PC-9 (cell line): ENCODE data around the gene POT1. TPM values are rescaled to one million over a fixed set of nuclear protein-coding genes. Genes with fewer than 3 reads are reported as not detected.

Source experiments
- BruUV-seq: library from RNA; stranded (reverse); fragments of 400-500 nt; replicated peaks from 2 replicates; lab custom pipeline; 2021; lab: Mats Ljungman, UMichigan
- CTCF ChIA-PET: fragments of 300-600 bp; sonication (Branson Sonifier 250); formaldehyde crosslinking; loops from one replicate; lab custom pipeline; 2022; ENCODE audit warnings: antibody characterized with exemption; lab: Charles Lee
- POLR2A ChIA-PET: fragments of 300-600 bp; sonication (Branson Sonifier 250); formaldehyde crosslinking; loops from one replicate; lab custom pipeline; 2022; ENCODE audit warnings: antibody characterized with exemption; ENCODE audit not compliant: unreplicated experiment; lab: Charles Lee
- DNase-seq, 2 experiments: peaks; one replicate each; pipeline versions ENCODE4 v3.0.0 to v3.0.0-alpha.2; 2015 to 2022; ENCODE audit warnings: mixed read lengths in 1 of 2
- H2AFZ ChIP-seq: fragments of 200-600 bp; sonication (generic); 2 replicates; pipeline ENCODE4 v1.8.1; 2017; ENCODE audit warnings: antibody characterized with exemption
- H3F3A ChIP-seq: fragments of 200-600 bp; sonication (generic); 2 replicates; pipeline ENCODE4 v1.8.1; 2017; ENCODE audit warnings: antibody characterized with exemption, mild to moderate bottlenecking, low read depth; ENCODE audit not compliant: insufficient read depth
- H3K27ac ChIP-seq: fragments of 200-600 bp; sonication (generic); 2 replicates; pipeline ENCODE4 v1.6.1; 2016; ENCODE audit warnings: mixed run types
- H3K27me3 ChIP-seq: fragments of 200-600 bp; sonication (generic); 2 replicates; pipeline ENCODE4 v1.6.1; 2016; ENCODE audit warnings: low read depth, mixed run types; ENCODE audit not compliant: insufficient read depth
- H3K36me3 ChIP-seq: fragments of 200-600 bp; sonication (generic); 2 replicates; pipeline ENCODE4 v1.6.1; 2016; ENCODE audit warnings: low read depth, mixed run types
- H3K4me1 ChIP-seq: fragments of 200-600 bp; sonication (generic); replicated peaks from 2 replicates; pipeline ENCODE4 v1.6.1; 2016; ENCODE audit warnings: mixed run types; ENCODE audit not compliant: insufficient read depth
- H3K4me2 ChIP-seq: fragments of 200-600 bp; sonication (generic); 2 replicates; pipeline ENCODE4 v1.6.1; 2017; ENCODE audit warnings: mixed run types
- H3K4me3 ChIP-seq: fragments of 200-600 bp; sonication (generic); 2 replicates; pipeline ENCODE4 v1.6.1; 2016; ENCODE audit warnings: mixed run types
- H3K79me2 ChIP-seq: fragments of 200-600 bp; sonication (generic); 2 replicates; pipeline ENCODE4 v1.6.1; 2017; ENCODE audit warnings: low read depth, mixed run types
- H3K9me2 ChIP-seq: fragments of 200-600 bp; sonication (generic); 2 replicates; pipeline ENCODE4 v1.8.1; 2017; ENCODE audit warnings: mild to moderate bottlenecking; ENCODE audit not compliant: insufficient read depth
- H3K9me3 ChIP-seq: fragments of 200-600 bp; sonication (generic); 2 replicates; pipeline ENCODE4 v1.8.1; 2016; ENCODE audit warnings: low read depth; ENCODE audit not compliant: insufficient read depth
- H4K20me1 ChIP-seq: fragments of 200-600 bp; sonication (generic); 2 replicates; pipeline ENCODE4 v1.8.1; 2017; ENCODE audit not compliant: insufficient read depth
- CTCF ChIP-seq: fragments of 200-600 bp; sonication (generic); conservative IDR thresholded peaks from 2 replicates; pipeline ENCODE4 v1.6.1; 2017; ENCODE audit warnings: mixed run types, antibody characterized with exemption, mild to moderate bottlenecking, moderate library complexity
- EZH2 ChIP-seq: fragments of 200-600 bp; sonication (generic); IDR thresholded peaks from 2 replicates; pipeline ENCODE4 v1.8.0; 2017; ENCODE audit warnings: antibody characterized with exemption, low read depth
- intact Hi-C: fragments of 100-400 bp; cut with micrococcal nuclease; formaldehyde crosslinking; loops from one replicate; pipeline ENCODE4 v1.10.0; 2022; ENCODE audit not compliant: unreplicated experiment
- total RNA-seq: library from RNA; stranded (reverse); gene quantifications from 2 replicates; pipeline ENCODE4 v1.2.3, GENCODE V29; 2021

POT1 gene
- total RNA-seq, 1 experiment from 2014 or later: 46.9 TPM

- no TSS peak for BruUV-seq
- intact Hi-C loops: no loop called here
- CTCF ChIA-PET: no interaction called here
These were observed 5.2 kb upstream of the POT1 start for GRCh38 chr7:124934841-124935240.

GRCh38 chr7:124930655-124931597, 1.3 kb upstream of the POT1 start:
- intact Hi-C loops: no loop called here
- H3K27me3 ChIP-seq: no peaks in the 10 kb centered on the region

More at GRCh38 chr7:124934841-124935240, 5.2 kb upstream of the POT1 start:
- POLR2A ChIA-PET: no interaction called here
- DNase-seq: no peak
- no peaks in the 10 kb centered on the region for H3F3A ChIP-seq
- H3K36me3 ChIP-seq: no peaks in the 10 kb centered on the region
- no peaks in the 10 kb centered on the region for H3K9me2 ChIP-seq
- no peaks in the 10 kb centered on the region for H4K20me1 ChIP-seq
- no peak for TF ChIP-seq EZH2
- TF ChIP-seq CTCF: no peak
- H3K9me3 ChIP-seq: no peaks in the 10 kb centered on the region
- no peak overlapping the region for H3K4me2 ChIP-seq
- H3K4me1 ChIP-seq: no peaks in the 10 kb centered on the region
- no peaks in the 10 kb centered on the region for H3K79me2 ChIP-seq
- no peak overlapping the region for H3K27ac ChIP-seq
- no peaks in the 10 kb centered on the region for H3K27me3 ChIP-seq
- no peak overlapping the region for H3K4me3 ChIP-seq
- no peak overlapping the region for H2AFZ ChIP-seq

GRCh38 chr7:124930173-124930623, 573 bp upstream of the POT1 start:
- CTCF ChIA-PET: no interaction called here
- H3K36me3 ChIP-seq: no peaks in the 10 kb centered on the region
- peaks cover 34% of the 10 kb centered on the region for H3K79me2 ChIP-seq
- H3K27ac ChIP-seq: peak overlapping the region; percentile 60
- H3K4me1 ChIP-seq: peaks cover 9% of the 10 kb centered on the region
- POLR2A ChIA-PET: interaction anchor here (0.5 to 0.7 kb wide), 5 partner anchors 21 to 114 kb away, joined by 3 to 6 read pairs (median 5); no protein-coding TSS in a partner anchor
- H3F3A ChIP-seq: no peaks in the 10 kb centered on the region
- TF ChIP-seq CTCF (no peak), EZH2 (no peak)
- intact Hi-C loops: no loop called here
- H3K4me2 ChIP-seq: peak overlapping the region; percentile 77
- peak overlapping the region; percentile 73; the same call in 1 of the 2 replicates for H3K4me3 ChIP-seq
- no peaks in the 10 kb centered on the region for H3K27me3 ChIP-seq
- no TSS peak for BruUV-seq
- H2AFZ ChIP-seq: peak overlapping the region; percentile 76
- H4K20me1 ChIP-seq: no peaks in the 10 kb centered on the region
- no peaks in the 10 kb centered on the region; the same call in 1 of the 2 replicates for H3K9me2 ChIP-seq
- no peak for DNase-seq
- H3K9me3 ChIP-seq: no peaks in the 10 kb centered on the region

More at GRCh38 chr7:124930655-124931597, 1.3 kb upstream of the POT1 start:
- TSS peak; percentile 81 for BruUV-seq
- no peak overlapping the region for H3K4me2 ChIP-seq
- H3K4me1 ChIP-seq: peaks cover 9% of the 10 kb centered on the region
- ChIA-PET POLR2A (interaction anchor here (0.7 kb wide), 1 partner anchor 110 kb away, joined by 5 read pairs; no protein-coding TSS in a partner anchor), CTCF (no interaction called here)
- no peaks in the 10 kb centered on the region for H3F3A ChIP-seq
- no peak overlapping the region for H2AFZ ChIP-seq
- no peak overlapping the region for H3K27ac ChIP-seq
- no peaks in the 10 kb centered on the region for H3K36me3 ChIP-seq
- H3K9me3 ChIP-seq: no peaks in the 10 kb centered on the region
- H3K4me3 ChIP-seq: no peak overlapping the region
- no peaks in the 10 kb centered on the region for H3K9me2 ChIP-seq
- TF ChIP-seq CTCF (no peak), EZH2 (no peak)
- H3K79me2 ChIP-seq: peaks cover 28% of the 10 kb centered on the region
- H4K20me1 ChIP-seq: no peaks in the 10 kb centered on the region
- DNase-seq: no peak
